K562 (cell line): ENCODE results near the gene CFHR5. TPM values are rescaled to one million over a fixed set of nuclear protein-coding genes. Genes with fewer than 3 reads are reported as not detected.

Experiments used
- CBX1 ChIP-seq: sonication (generic); IDR thresholded peaks from 2 replicates; pipeline ENCODE4 v1.6.1; 2016; ENCODE audit warnings: antibody characterized with exemption, low read depth, mild to moderate bottlenecking
- CREB1 ChIP-seq, 2 experiments: sonication (generic) in 1 of 2; formaldehyde crosslinking in 1 of 2; IDR thresholded peaks; 2 replicates each; pipeline versions ENCODE4 v1.6.1 to v1.8.0; 2012 to 2022; ENCODE audit warnings: inconsistent platforms in 1 of 2, mild to moderate bottlenecking in 1 of 2, missing genetic modification reagents in 1 of 2, moderate library complexity in 1 of 2
- ESRRA ChIP-seq: fragments of 450-650 bp; IDR thresholded peaks from 2 replicates; pipeline ENCODE4 v1.6.1; 2014; ENCODE audit warnings: low read depth, mild to moderate bottlenecking, moderate library complexity, borderline replicate concordance
- SAFB2 ChIP-seq: fragments of 200-400 bp; formaldehyde crosslinking; IDR thresholded peaks from 2 replicates; pipeline ENCODE4 v1.6.1; 2018; ENCODE audit warnings: borderline replicate concordance, low read length, low read depth, moderate library complexity; ENCODE audit not compliant: severe bottlenecking
- SNIP1 ChIP-seq: fragments of 450-650 bp; IDR thresholded peaks from 2 replicates; pipeline ENCODE4 v1.7.1; 2017; ENCODE audit warnings: low read depth, mild to moderate bottlenecking
- ZZZ3 ChIP-seq: fragments of 450-650 bp; IDR thresholded peaks from 2 replicates; pipeline ENCODE4 v1.6.1; 2016; ENCODE audit warnings: antibody characterized with exemption, mild to moderate bottlenecking, moderate library complexity
- polyA plus RNA-seq, 8 experiments: library from polyadenylated mRNA; depleted of rRNA in 4 of 8; stranded (reverse) in 5 of 8; unstranded in 3 of 8; fragments of >200 nt; fragmentation: Nextera tagmentation in 2 of 8; fragmentation: Illumina TruSeq in 1 of 8; extraction: Ambion mirVana in 2 of 8; extraction: Trizol in 1 of 8; gene quantifications; 2 replicates each; pipeline versions ENCODE4 v1.2.1 to v1.2.3, GENCODE V29; 2011 to 2014; ENCODE audit warnings: inconsistent platforms in 1 of 8, missing spikeins in 1 of 8
- total RNA-seq, 7 experiments: library from RNA; depleted of rRNA in 6 of 7; stranded (reverse); fragments of >200 nt in 6 of 7; fragmentation: Illumina TruSeq in 2 of 7; extraction: Trizol in 2 of 7; gene quantifications; 2 replicates each; pipeline versions ENCODE4 v1.2.1 to v1.2.3, GENCODE V29; 2011 to 2021; ENCODE audit warnings: low replicate concordance in 1 of 7
- TF ChIP-seq, protein P1 (sequence below): sonication (generic); formaldehyde crosslinking; IDR thresholded peaks from 2 replicates; pipeline ENCODE4 v1.8.1; 2023; ENCODE audit warnings: missing genetic modification reagents, mild to moderate bottlenecking, borderline replicate concordance
- TF ChIP-seq, protein P2 (sequence below): sonication (generic); formaldehyde crosslinking; IDR thresholded peaks from 2 replicates; pipeline ENCODE4 v1.8.1; 2023; ENCODE audit warnings: mild to moderate bottlenecking, missing genetic modification reagents, moderate library complexity
- TF ChIP-seq, protein P3 (sequence below): IDR thresholded peaks from 2 replicates; pipeline ENCODE4 v1.6.1; 2011; ENCODE audit not compliant: insufficient read length; ENCODE audit errors: extremely low read depth

Gene CFHR5
- total and polyA plus RNA-seq, 9 of the 15 experiments (the other 6 are each of a cell fraction or from before 2014, with no cell fraction given) = not detected

DNA sequence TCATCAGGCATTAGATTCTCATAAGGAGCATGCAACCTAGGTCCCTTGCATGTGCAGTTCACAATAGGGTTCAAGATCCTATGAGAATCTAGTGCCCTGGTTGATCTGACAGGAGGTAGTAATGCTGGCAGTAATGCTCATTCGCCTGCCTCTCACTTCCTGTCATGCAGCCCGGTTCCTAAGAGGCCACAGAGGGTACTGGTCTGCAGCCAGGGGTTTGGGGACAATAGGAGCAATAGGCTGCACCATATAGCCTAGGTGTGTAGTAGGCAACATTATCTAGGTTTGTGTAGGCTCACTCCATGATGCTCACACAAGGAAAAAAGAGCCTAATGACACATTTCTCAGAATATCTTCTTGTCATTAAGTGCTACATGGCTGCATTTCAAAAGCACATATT lies 25.8 kb downstream of the CFHR5 start (continued):
- TF ChIP-seq, protein P1, sequence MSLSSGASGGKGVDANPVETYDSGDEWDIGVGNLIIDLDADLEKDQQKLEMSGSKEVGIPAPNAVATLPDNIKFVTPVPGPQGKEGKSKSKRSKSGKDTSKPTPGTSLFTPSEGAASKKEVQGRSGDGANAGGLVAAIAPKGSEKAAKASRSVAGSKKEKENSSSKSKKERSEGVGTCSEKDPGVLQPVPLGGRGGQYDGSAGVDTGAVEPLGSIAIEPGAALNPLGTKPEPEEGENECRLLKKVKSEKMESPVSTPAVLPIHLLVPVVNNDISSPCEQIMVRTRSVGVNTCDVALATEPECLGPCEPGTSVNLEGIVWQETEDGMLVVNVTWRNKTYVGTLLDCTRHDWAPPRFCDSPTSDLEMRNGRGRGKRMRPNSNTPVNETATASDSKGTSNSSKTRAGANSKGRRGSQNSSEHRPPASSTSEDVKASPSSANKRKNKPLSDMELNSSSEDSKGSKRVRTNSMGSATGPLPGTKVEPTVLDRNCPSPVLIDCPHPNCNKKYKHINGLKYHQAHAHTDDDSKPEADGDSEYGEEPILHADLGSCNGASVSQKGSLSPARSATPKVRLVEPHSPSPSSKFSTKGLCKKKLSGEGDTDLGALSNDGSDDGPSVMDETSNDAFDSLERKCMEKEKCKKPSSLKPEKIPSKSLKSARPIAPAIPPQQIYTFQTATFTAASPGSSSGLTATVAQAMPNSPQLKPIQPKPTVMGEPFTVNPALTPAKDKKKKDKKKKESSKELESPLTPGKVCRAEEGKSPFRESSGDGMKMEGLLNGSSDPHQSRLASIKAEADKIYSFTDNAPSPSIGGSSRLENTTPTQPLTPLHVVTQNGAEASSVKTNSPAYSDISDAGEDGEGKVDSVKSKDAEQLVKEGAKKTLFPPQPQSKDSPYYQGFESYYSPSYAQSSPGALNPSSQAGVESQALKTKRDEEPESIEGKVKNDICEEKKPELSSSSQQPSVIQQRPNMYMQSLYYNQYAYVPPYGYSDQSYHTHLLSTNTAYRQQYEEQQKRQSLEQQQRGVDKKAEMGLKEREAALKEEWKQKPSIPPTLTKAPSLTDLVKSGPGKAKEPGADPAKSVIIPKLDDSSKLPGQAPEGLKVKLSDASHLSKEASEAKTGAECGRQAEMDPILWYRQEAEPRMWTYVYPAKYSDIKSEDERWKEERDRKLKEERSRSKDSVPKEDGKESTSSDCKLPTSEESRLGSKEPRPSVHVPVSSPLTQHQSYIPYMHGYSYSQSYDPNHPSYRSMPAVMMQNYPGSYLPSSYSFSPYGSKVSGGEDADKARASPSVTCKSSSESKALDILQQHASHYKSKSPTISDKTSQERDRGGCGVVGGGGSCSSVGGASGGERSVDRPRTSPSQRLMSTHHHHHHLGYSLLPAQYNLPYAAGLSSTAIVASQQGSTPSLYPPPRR = no peak
- TF ChIP-seq CBX1 (no peak), SNIP1 (no peak), CREB1 (IDR thresholded peaks at IDR 0.05) (no peak), CREB1 (CRISPR knock-in tag; IDR thresholded peaks at IDR 0.05) (no peak), ZZZ3 (no peak), ESRRA (no peak), SAFB2 (no peak)
- TF ChIP-seq, protein P2, sequence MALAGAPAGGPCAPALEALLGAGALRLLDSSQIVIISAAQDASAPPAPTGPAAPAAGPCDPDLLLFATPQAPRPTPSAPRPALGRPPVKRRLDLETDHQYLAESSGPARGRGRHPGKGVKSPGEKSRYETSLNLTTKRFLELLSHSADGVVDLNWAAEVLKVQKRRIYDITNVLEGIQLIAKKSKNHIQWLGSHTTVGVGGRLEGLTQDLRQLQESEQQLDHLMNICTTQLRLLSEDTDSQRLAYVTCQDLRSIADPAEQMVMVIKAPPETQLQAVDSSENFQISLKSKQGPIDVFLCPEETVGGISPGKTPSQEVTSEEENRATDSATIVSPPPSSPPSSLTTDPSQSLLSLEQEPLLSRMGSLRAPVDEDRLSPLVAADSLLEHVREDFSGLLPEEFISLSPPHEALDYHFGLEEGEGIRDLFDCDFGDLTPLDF (CRISPR knock-in tag) = no peak
- TF ChIP-seq, protein P3, sequence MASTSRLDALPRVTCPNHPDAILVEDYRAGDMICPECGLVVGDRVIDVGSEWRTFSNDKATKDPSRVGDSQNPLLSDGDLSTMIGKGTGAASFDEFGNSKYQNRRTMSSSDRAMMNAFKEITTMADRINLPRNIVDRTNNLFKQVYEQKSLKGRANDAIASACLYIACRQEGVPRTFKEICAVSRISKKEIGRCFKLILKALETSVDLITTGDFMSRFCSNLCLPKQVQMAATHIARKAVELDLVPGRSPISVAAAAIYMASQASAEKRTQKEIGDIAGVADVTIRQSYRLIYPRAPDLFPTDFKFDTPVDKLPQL = no peak
